Measurements from ENCODE around the gene IL20. TPM values are rescaled to one million over a fixed set of nuclear protein-coding genes. Genes with fewer than 3 reads are reported as not detected.

IL20 gene
- total and polyA plus RNA-seq, 2 of the 8 experiments (the other 6 are each of a cell fraction or from before 2014, with no cell fraction given), result not detected

DNA sequence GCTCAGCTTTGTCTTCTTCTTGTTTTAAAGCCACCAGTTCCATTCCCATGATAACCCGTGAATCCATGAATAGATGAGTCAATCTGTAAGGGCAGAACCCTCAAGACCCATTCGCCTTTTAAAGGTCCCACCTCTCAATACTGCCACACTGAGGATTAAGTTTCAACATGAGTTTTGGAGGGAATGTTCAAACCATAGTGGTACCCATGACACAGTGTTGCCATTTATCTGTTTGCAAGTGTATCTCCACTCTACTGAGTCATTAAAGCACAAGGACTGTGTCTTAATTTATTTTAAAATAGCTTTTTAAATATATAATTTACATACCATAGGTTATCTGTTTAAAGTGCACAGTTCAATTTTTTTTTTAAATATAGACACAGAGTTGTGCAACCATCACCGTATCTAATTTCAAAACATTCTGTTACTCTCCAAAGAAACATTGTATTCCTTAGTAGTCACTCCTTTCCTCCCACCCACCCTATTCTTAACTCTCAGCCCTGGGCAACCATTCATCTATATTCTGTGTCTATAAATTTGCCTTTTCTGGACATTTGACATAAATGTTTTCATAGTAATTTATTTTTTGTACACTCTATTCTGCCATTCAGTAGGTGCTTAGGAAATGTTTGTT, 27.0 kb downstream of the IL20 start (continued):
- TF ChIP-seq FOSL1 (IDR thresholded peaks at IDR 0.05; ENCODE audit: insufficient read depth, low read depth, low read length), result no peak

All from H1 (cell line).